Measurements from ENCODE around the gene MLKL. TPM values are rescaled to one million over a fixed set of nuclear protein-coding genes. Genes with fewer than 3 reads are reported as not detected.

The MLKL gene
- polyA plus RNA-seq, 3 donors, result 33.6 to 136 (median 37.8) TPM

DNA sequence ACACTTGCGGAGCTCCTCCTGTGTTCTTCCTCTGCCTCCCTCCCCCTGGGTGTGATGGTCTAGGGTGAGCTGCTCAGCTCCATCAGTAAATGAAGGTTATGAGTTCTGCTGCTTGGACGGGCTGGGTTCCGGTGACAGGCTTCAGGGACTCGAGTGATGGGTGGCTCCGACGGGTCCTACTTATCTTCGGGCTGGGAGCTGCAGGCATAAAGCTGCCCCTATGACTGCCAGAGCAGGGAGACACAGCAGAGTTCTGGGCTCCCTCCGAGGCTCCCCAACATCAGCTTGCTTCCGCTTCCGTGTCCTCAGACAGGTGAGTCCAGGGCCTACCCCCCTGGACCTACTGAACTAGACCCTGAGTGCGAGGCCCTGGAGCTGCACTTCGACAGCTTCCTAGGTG lies 11.3 kb upstream of the MLKL start:
- peaks cover 19% of the 10 kb centered on the region for H3K4me1 Mint-ChIP-seq
- Histone ChIP-seq H3K36me3 (replicated peaks in 1 of 2; ENCODE audit: control insufficient read depth in 1 of 2, insufficient read depth in 2 of 2, low read length in 2 of 2) (no peaks in the 10 kb centered on the region), H3K27ac (ENCODE audit: low read depth in 1 of 2, low read length in 2 of 2) (no peak overlapping the region), H3K4me2 (replicated peaks; ENCODE audit: extremely low read depth, low read length, poor library complexity, severe bottlenecking) (no peak overlapping the region), H3K9ac (ENCODE audit: insufficient read depth, low read length, poor library complexity, severe bottlenecking) (no peak overlapping the region), H3K4me1 (ENCODE audit: control insufficient read depth in 1 of 2, insufficient read depth in 2 of 2, low read length in 2 of 2) (peaks cover 16 to 18% of the 10 kb centered on the region in 2 donors), H3K27me3 (ENCODE audit: control insufficient read depth in 2 of 2, insufficient read depth in 2 of 2, low read length in 2 of 2) (no peaks in the 10 kb centered on the region), H3K9me3 (replicated peaks in 1 of 2; ENCODE audit: control insufficient read depth in 1 of 2, insufficient read depth in 1 of 2, low read length in 2 of 2) (no peaks in the 10 kb centered on the region), H3K4me3 (replicated peaks in 1 of 3; ENCODE audit: low read depth in 2 of 3, low read length in 3 of 3) (no peak overlapping the region), H3K79me2 (ENCODE audit: insufficient read depth, low read length) (no peaks in the 10 kb centered on the region), H2AFZ (ENCODE audit: insufficient read depth, low read depth, low read length, poor library complexity, severe bottlenecking) (no peak overlapping the region), H4K20me1 (ENCODE audit: insufficient read depth, low read length) (no peaks in the 10 kb centered on the region)
- H3K9me3 Mint-ChIP-seq, result no peaks in the 10 kb centered on the region
- intact Hi-C loops (cut with micrococcal nuclease), result no loop called here
- no peak overlapping the region for H3K27ac Mint-ChIP-seq
- TF ChIP-seq, protein P1, sequence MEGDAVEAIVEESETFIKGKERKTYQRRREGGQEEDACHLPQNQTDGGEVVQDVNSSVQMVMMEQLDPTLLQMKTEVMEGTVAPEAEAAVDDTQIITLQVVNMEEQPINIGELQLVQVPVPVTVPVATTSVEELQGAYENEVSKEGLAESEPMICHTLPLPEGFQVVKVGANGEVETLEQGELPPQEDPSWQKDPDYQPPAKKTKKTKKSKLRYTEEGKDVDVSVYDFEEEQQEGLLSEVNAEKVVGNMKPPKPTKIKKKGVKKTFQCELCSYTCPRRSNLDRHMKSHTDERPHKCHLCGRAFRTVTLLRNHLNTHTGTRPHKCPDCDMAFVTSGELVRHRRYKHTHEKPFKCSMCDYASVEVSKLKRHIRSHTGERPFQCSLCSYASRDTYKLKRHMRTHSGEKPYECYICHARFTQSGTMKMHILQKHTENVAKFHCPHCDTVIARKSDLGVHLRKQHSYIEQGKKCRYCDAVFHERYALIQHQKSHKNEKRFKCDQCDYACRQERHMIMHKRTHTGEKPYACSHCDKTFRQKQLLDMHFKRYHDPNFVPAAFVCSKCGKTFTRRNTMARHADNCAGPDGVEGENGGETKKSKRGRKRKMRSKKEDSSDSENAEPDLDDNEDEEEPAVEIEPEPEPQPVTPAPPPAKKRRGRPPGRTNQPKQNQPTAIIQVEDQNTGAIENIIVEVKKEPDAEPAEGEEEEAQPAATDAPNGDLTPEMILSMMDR (IDR thresholded peaks at IDR 0.05), result no peak
- peaks cover 0 to 2% (median 1%) of the 10 kb centered on the region in 3 donors for H3K27me3 Mint-ChIP-seq (ENCODE audit: low read depth in 3 of 3)
- WGBS (ENCODE audit: insufficient coverage), result 94% methylated on average over 12 of the region's 12 CpGs
- no peaks in the 10 kb centered on the region for H3K36me3 Mint-ChIP-seq
- no peak for DNase-seq
- H3K4me3 Mint-ChIP-seq, result no peak overlapping the region

DNA sequence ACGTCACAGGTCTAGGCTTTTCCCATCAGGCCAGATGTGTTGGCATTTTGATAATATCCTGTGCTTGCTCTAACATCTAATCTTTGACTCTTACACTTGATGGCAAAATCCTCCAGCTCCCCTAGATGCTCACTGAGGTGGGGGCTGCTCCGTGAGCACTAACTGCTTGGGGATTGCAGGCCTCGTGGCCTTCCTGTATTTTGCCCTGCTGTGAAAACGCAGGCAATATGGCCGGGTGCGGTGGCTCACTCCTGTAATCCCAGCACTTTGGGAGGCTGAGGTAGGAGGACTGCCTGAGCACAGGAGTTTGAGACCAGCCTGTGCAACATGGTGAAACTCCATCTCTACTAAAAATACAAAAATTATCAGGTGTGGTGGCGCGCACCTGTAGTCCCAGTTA lies 9.7 kb upstream of the MLKL start:
- intact Hi-C loops (cut with micrococcal nuclease), result no loop called here
- no peak overlapping the region for H3K27ac Mint-ChIP-seq

More for the DNA sequence above, 9.7 kb upstream of the MLKL start:
- 96% methylated on average over 3 of the region's 8 CpGs for WGBS (ENCODE audit: insufficient coverage)
- H3K36me3 ChIP-seq (replicated peaks in 1 of 2; ENCODE audit: control insufficient read depth in 1 of 2, insufficient read depth in 2 of 2, low read length in 2 of 2), result no peaks in the 10 kb centered on the region
- Mint-ChIP-seq H3K27me3 (ENCODE audit: low read depth in 3 of 3) (peaks cover 0 to 1% (median 0%) of the 10 kb centered on the region in 3 donors), H3K4me3 (no peak overlapping the region), H3K36me3 (no peaks in the 10 kb centered on the region), H3K9me3 (no peaks in the 10 kb centered on the region), H3K4me1 (peaks cover 19% of the 10 kb centered on the region)
- H2AFZ ChIP-seq (ENCODE audit: insufficient read depth, low read depth, low read length, poor library complexity, severe bottlenecking), result no peak overlapping the region
- no peaks in the 10 kb centered on the region for H3K9me3 ChIP-seq (replicated peaks in 1 of 2; ENCODE audit: control insufficient read depth in 1 of 2, insufficient read depth in 1 of 2, low read length in 2 of 2)
- no peaks in the 10 kb centered on the region for H4K20me1 ChIP-seq (ENCODE audit: insufficient read depth, low read length)
- DNase-seq, result no peak
- no peaks in the 10 kb centered on the region for H3K79me2 ChIP-seq (ENCODE audit: insufficient read depth, low read length)
- no peak overlapping the region for H3K27ac ChIP-seq (ENCODE audit: low read depth in 1 of 2, low read length in 2 of 2)
- no peak overlapping the region for H3K4me3 ChIP-seq (replicated peaks in 1 of 3; ENCODE audit: low read depth in 2 of 3, low read length in 3 of 3)
- no peaks in the 10 kb centered on the region for H3K27me3 ChIP-seq (ENCODE audit: control insufficient read depth in 2 of 2, insufficient read depth in 2 of 2, low read length in 2 of 2)
- H3K4me1 ChIP-seq (ENCODE audit: control insufficient read depth in 1 of 2, insufficient read depth in 2 of 2, low read length in 2 of 2), result peaks cover 16 to 18% of the 10 kb centered on the region in 2 donors
- H3K9ac ChIP-seq (ENCODE audit: insufficient read depth, low read length, poor library complexity, severe bottlenecking), result no peak overlapping the region
- TF ChIP-seq, protein P1 (IDR thresholded peaks at IDR 0.05), result no peak
- H3K4me2 ChIP-seq (replicated peaks; ENCODE audit: extremely low read depth, low read length, poor library complexity, severe bottlenecking), result no peak overlapping the region
